Omental fat pad (tissue), 4 donors: ENCODE data around the gene MTARC2. TPM values are rescaled to one million over a fixed set of nuclear protein-coding genes. Genes with fewer than 3 reads are reported as not detected.

Experiments used
- ATAC-seq: fragments of 150-250 bp; one replicate; pipeline ENCODE4 v1.9.1; 2016; ENCODE audit warnings: mild to moderate bottlenecking, moderate library complexity; ENCODE audit not compliant: low FRiP score
- DNase-seq: peaks from one replicate; pipeline ENCODE4 v3.0.0-alpha.2; 2019; ENCODE audit warnings: low spot score
- total RNA-seq, 4 donors: library from RNA; depleted of rRNA; stranded (reverse); fragments of >200 nt; gene quantifications; one replicate each; pipeline ENCODE4 v1.1.0, GENCODE V29; 2016
- TF ChIP-seq, protein P1 (sequence below), 3 donors: fragments of 450-650 bp; IDR thresholded peaks; one replicate each; pipeline ENCODE4 v1.5.1; 2016 to 2017; ENCODE audit warnings: antibody characterized with exemption in 3 of 3, mild to moderate bottlenecking in 3 of 3, moderate library complexity in 2 of 3

The MTARC2 gene
- total RNA-seq, 4 donors from 2014 or later: 15.7 to 31.6 (median 26.7) TPM

DNA sequence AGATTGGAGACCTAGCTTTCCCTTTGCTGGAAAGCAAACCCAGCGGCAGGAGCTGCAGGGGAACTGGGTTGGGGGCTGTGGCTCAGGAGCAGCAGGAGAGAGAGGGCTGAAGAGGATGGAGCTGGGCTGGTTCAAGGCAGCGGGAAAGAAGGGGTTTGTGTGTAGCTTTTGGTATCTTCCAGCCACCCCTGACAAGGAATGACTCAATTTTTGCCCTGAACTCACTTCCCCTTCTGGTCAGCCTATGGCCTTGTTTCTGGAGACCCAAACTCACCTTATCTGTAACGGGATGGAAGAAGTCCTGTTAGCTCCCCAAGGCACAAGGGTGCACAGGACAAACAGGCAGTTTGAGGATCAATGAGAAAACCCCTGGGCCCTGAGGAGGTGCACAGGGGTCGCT lies 44.8 kb upstream of the MTARC2 start:
- ATAC-seq: no peak

DNA sequence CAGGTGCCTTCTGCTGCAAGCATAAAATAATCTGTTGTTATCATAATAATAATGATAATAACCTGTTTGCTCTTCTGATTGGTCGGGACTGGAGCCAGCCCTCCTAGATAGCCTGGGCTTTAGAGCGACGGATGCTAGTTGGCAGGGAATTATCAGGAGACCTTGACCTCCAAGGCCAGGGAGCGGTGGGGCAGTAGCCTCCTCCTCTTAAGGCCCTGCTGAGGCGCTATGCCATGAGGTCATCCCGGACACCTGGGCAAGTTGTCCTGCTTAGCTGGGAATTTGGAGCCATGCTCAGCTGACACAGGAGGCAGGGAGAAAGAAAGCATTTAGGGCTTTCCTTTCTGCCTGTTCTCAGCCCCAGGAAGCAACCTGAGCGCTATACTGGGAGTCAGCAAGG lies 42.3 kb upstream of the MTARC2 start:
- TF ChIP-seq, protein P1, sequence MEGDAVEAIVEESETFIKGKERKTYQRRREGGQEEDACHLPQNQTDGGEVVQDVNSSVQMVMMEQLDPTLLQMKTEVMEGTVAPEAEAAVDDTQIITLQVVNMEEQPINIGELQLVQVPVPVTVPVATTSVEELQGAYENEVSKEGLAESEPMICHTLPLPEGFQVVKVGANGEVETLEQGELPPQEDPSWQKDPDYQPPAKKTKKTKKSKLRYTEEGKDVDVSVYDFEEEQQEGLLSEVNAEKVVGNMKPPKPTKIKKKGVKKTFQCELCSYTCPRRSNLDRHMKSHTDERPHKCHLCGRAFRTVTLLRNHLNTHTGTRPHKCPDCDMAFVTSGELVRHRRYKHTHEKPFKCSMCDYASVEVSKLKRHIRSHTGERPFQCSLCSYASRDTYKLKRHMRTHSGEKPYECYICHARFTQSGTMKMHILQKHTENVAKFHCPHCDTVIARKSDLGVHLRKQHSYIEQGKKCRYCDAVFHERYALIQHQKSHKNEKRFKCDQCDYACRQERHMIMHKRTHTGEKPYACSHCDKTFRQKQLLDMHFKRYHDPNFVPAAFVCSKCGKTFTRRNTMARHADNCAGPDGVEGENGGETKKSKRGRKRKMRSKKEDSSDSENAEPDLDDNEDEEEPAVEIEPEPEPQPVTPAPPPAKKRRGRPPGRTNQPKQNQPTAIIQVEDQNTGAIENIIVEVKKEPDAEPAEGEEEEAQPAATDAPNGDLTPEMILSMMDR (IDR thresholded peaks at IDR 0.05): no peak
- ATAC-seq: no peak
- DNase-seq: no peak

More for the DNA sequence above, 44.8 kb upstream of the MTARC2 start:
- no peak for DNase-seq
- TF ChIP-seq, protein P1 (IDR thresholded peaks at IDR 0.05): no peak

DNA sequence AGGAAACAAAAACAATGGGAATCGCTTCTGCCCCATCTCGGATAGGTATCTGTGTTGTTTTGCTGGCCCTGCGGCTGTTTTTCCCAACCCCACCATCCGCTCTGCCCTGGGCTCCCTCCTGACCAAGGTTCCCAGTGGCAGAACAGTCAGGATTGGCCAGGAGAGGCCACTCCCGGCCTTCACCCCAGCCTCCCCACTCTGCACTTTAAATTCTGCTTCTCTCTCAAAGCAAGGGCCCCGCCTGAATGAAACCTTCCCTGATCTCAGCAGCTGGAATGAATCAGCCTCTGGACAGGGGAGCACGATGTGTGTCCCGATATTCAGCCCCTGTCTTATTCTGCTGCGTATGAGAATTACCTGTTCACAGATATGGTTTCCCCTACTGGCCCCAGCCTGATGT lies 41.6 kb upstream of the MTARC2 start:
- ATAC-seq (no peak), DNase-seq (no peak)
- TF ChIP-seq, protein P1 (IDR thresholded peaks at IDR 0.05): no peak

DNA sequence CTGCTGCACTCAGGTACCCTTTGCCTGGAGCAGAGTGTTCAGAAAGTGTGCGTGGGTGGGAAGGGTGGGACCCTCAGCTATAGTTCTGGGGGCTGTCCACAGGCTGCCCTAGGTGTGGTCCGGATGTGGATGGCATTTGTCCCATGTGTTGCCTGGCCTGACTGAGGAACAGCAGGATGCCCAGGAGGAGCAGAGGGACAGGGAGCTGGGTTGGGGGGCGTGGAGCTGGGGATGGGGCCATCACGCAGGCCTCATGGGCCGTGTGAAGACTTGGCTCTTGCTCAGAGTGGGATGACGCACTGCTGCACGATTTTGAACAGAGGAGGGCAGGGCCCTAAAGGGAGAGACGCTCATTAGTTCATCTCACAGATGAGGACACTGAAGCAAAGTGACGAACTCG lies 41.0 kb upstream of the MTARC2 start:
- DNase-seq: no peak
- TF ChIP-seq, protein P1 (IDR thresholded peaks at IDR 0.05): no peak
- ATAC-seq: no peak

DNA sequence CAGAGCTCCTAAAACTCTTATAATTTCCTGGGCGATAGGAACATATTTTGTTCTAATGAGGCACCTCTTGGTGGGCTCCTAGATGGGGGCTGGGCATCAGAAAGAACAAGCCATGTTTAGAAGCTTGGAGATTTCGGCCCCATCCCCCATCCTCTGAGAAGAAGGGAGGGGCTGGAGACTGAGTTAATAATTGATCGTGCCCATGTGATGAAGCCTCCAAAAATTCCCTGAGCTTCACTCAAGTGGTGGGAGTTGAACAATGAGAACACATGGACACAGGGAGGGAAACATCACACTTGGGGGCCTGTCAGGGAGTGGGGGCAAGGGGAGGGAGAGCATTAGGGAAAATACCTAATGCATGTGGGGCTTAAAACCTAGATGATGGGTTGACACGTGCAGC lies 39.9 kb upstream of the MTARC2 start:
- DNase-seq (no peak), ATAC-seq (no peak)
- TF ChIP-seq, protein P1 (IDR thresholded peaks at IDR 0.05): no peak

DNA sequence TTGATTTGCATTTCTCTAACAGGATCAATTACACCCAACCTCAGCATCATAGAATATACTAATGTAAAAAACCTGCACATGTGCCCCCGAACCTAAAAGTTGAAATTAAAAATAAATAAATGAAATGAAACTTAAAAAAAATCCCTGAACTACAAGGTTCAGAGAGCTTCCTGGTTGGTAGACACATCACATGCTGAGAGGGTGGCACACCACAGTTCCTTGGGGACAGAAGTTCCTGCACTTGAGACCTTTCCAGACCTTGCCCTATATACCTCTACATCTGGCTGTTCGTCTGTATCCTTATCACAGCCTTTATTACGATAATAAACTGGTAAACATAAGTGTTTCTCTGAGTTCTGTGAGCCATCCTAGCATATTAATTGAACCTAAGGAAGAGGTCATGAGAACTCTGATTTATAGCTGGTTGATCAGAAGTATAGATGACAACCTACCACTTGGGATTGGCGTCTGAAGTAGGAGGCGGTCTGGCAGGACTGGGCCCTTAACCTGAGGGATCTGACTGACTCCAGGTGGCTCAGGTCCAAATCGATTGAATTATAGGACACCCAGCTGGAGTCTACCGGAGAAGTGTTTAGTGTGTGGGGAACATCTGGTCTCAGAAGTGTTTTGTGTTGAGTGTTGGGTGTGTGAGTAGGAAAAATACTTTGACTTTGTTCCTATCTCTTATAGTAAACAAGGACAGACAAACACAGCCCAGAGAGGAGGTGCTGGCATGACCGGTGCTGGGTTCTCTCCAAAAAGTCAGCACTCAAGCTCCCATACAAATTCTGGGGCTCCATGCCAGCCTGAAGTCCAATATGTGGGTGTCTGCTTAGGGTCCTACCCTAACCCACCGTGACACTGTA lies 39.0 kb upstream of the MTARC2 start:
- no peak for DNase-seq
- no peak for ATAC-seq
- TF ChIP-seq, protein P1 (IDR thresholded peaks at IDR 0.05): no peak

DNA sequence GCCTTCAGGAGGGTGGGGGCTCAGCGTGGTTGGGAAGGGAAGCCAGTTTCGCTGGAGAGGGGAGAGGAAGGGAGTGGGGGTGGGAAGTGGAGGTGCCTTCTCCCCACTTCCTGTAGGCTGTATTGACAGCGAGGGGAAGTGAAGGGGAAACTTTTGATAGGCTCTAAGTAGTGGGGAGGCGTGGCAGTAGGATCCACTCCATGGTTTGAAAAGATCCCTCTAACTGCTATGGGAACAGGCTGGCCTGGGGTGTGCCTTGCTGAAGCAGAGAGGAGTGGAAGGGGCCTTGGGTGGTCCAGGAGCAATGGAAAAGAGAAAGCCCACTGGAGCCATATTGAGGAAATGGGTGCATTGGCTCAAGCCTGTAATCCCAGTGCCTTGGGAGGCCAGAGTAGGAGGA lies 37.8 kb upstream of the MTARC2 start:
- TF ChIP-seq, protein P1 (IDR thresholded peaks at IDR 0.05): no peak
- ATAC-seq: no peak
- no peak for DNase-seq
